Germinal center (tissue), 1 donor: Measurements from ENCODE around the gene WIZ.
"Not testable (repeated sequence)": the region's sequence is repeated elsewhere in the genome, so short reads cannot be mapped to it uniquely, and the experiment has no call there.

Source experiments
- DNase-seq: peaks from one replicate; pipeline ENCODE4 v3.0.0; 2012; ENCODE audit warnings: mixed read lengths, low spot score

WIZ gene

GRCh38 chr19:15428956-15429824 lies 20.6 kb downstream of the WIZ start:
- DNase-seq, result no peak

GRCh38 chr19:15427991-15428471 lies 21.7 kb downstream of the WIZ start:
- DNase-seq, result no peak

- DNase-seq, result no peak
Measured at GRCh38 chr19:15427350-15427700, 22.4 kb downstream of the WIZ start.

GRCh38 chr19:15426485-15427349 lies 23.0 kb downstream of the WIZ start:
- no peak for DNase-seq

- no peak for DNase-seq
Measured at GRCh38 chr19:15425321-15425950, 24.3 kb downstream of the WIZ start.

- DNase-seq, result no peak
Measured at GRCh38 chr19:15424692-15425272, 25.0 kb downstream of the WIZ start.

- no peak for DNase-seq
Measured at GRCh38 chr19:15424121-15424520, 25.6 kb downstream of the WIZ start.

- no peak for DNase-seq
Measured at GRCh38 chr19:15423130-15423529, 26.6 kb downstream of the WIZ start.

- DNase-seq, result no peak
Measured at GRCh38 chr19:15422296-15423075, 27.3 kb downstream of the WIZ start.

- no peak for DNase-seq
Measured at GRCh38 chr19:15421721-15422260, 28.0 kb downstream of the WIZ start.

GRCh38 chr19:15421136-15421695 lies 28.5 kb downstream of the WIZ start:
- no peak for DNase-seq

- DNase-seq, result no peak
Measured at GRCh38 chr19:15419413-15420025, 30.2 kb downstream of the WIZ start.

- peak; percentile 100 for DNase-seq
Measured at GRCh38 chr19:15418579-15419412, 31.0 kb downstream of the WIZ start, which contains the start of gene AKAP8L. AKAP8L (minus strand) TSS chr19:15418988; CDS start chr19:15418923, 65 bp downstream.

GRCh38 chr19:15418231-15418578 lies 31.6 kb downstream of the WIZ start:
- DNase-seq, result no peak

- no peak for DNase-seq
Measured at GRCh38 chr19:15417699-15418098, 32.1 kb downstream of the WIZ start.

GRCh38 chr19:15412832-15413231 lies 36.9 kb downstream of the WIZ start:
- no peak for DNase-seq

GRCh38 chr19:15411351-15411750 lies 38.4 kb downstream of the WIZ start:
- not testable (repeated sequence) for DNase-seq

GRCh38 chr19:15404780-15405211 lies 45.0 kb downstream of the WIZ start:
- no peak for DNase-seq

GRCh38 chr19:15404097-15404779 lies 45.5 kb downstream of the WIZ start:
- no peak for DNase-seq
